NCI-H1105 (cell line): Measurements from ENCODE around the gene DUS1L.

Experiments
- DNase-seq: peaks from one replicate; lab custom pipeline; 2025; lab: John Stamatoyannopoulos, UW

Gene DUS1L

DNA sequence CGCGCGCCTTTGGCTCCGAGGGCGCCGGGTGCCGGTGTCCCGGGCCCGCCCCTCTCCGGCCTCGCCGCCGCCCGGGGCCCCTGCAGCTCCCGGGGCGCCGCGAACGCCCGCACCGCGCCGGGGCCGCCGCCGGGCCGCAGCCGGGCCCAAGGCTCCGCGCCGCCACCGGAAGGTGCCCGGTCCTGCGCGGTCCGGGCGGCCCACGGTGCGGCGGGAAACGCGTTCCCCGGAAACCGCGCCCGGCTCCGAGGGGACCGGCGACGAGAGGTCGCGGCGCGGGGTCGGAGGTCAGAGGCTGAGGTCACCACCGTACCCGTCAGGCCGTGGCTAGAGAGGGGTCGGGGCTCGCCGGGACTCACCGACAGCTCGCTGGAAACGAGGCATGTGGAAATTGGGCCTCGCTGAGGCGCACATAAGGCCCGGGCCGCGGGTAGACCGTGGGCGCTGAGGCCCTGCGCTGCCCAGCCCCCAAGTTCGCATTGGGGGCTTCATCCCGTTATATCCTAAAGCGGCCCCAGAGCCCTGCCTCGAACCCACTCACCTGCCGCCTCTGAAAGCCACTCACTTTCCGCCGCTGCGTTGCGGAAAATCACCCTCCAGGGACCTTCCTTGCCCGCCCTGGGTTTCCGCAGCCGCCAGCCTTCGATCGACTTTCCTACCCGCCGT, at the start of gene DUS1L:
Gene DUS1L, minus strand, starts transcription at position 167 of the 666 bp plus-strand sequence. CDS start 745 bp downstream, outside the sequence.
- DNase-seq = no peak

DNA sequence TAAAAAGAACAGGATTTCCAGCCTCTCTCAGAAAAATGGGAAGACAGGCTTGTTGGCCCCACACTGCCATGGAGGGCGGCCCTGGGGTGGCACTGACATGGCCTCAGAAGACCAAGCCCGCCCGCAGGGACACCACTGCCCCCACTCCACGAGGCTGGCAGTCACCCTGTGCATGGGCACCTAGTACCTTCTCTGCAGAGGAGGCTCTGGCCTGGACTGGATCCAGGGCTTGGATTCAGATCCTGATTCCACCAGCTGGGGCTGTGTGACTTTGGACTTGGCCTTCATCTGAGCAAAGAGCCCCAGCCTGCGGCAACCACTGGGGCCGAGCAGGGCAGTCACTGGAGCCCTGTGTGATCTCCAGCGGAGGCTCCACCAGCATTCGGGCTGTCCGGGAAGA, 49.3 kb upstream of the DUS1L start:
- no peak for DNase-seq

DNA sequence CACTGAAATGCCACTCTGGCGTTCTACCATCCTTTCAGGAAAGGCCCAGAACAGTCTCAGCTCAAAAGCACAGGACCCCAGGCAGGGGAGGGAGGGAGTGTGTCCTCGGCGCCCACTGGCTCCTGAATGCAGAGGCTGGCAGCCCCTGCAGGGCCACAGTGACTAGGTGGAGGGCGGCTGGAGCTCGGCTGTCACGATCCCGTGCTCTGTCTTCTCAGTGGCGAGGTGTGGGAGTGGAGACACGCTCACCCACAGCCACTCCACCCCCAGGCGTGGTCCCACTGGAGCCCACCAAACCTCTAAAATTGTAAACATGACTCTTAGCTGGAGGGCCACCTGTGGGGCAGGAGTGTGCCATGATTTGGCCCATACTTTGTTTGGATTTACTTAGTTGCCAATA, 48.8 kb upstream of the DUS1L start:
- no peak for DNase-seq

DNA sequence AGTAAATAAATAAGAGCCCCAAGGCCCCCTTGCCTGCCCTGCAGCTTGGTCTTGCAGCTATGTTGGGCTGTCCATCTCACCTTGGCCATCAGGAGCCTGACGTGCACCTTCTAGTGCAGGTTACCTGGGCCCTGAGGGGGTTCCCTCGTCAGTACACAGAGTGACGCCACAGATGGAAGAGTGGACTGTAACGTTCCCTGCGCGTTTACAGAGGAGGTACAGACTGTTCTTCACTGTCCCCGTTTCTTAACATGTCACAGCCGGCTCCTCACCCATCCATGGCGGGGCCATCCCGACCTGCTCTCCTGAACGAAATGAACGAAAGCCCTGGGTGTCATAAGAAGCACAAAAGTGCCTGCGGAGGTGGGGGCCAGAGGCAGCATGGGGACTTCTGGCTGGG, 48.3 kb upstream of the DUS1L start:
- no peak for DNase-seq

DNA sequence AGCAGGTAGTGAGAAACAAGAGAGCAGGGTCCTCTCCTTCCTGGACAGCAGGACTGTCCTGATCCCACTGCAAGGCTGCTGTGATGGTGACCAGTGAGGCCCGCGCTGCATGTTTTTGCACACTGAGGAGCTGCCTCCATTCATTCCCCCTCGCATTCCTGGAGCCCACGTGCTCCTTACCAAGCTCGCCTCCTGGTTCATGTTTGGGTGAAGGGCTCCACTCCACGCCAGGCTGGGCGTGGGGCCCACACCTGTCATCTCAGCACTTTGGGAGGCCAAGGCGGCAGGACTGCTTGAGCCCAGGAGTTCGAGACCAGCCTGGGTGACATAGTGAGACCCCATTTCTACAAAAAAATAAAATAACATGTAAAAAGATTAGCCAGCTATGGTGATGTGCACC, 47.8 kb upstream of the DUS1L start:
- DNase-seq = no peak

DNA sequence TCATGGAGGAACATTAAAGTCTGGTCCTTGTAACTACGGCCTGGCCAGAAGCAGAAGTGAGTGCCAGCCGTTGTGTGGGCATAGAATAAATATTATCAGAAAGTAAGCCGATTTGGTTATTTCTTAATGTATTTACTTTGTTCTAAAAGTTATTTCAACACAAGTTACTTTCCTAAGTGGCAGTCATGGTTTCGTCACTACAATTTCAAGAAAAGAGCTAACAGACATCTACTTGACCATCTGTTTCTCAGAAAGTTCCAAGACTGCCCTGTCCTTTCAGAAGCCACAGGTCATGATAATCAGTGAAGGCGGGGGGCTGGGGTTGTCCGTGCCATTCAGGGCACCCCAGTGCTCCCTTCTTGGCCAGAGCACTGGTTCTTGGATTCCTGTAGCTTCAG, 47.3 kb upstream of the DUS1L start:
- DNase-seq = no peak

DNA sequence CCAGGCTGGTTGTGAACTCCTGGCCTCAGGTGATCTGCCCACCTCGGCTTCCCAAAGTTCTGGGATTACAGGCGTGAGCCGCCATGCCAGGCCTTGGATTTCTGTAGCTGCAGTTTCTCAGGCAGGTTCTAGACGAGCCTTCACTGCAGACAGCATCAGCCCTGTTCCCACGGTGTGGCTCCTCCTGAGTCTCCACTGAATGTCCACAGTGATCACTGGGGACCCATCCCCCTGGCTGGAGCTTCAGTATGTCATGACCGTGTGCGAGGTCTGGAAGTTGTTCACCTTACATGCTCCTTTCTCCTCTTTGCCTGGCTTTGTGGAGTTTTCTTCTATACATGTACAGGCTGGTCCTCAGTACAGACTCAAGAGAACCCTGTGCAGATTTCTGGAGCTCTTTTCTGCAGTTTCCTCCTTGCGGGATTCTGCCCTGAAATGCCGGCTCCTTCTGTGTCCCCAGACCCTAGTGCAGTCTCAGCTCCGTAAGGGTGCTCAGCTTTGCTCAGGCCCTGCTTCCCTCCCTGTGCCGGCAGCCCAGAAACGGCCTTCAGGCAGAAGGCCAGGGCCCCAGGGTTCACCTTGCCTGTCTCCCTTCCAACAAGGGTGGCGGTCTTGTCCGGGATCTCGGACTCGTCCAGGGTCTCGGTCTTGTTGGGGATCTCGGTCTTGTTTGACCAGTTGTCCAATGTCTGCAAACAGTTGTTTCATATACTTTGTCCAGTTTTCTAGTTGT, 46.7 kb upstream of the DUS1L start:
- DNase-seq = no peak

DNA sequence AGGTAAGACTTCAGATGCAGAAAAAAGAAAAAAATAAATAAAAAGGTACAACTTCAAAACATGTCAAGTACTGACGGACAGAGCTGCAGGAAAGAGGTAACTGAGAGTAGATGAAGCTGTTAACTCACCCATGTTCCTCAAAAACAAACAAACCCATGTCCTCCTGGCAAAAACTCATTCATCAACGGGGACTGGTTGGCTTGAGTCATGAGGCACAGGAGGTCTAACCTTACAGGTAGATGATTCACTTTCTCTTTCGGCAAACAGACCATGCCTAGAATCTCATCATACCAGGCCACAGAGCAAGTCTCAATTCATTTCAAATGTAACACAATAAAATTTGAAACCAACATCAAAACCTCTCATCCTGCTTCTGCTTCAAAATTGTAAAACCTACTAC, 44.7 kb upstream of the DUS1L start:
- no peak for DNase-seq

DNA sequence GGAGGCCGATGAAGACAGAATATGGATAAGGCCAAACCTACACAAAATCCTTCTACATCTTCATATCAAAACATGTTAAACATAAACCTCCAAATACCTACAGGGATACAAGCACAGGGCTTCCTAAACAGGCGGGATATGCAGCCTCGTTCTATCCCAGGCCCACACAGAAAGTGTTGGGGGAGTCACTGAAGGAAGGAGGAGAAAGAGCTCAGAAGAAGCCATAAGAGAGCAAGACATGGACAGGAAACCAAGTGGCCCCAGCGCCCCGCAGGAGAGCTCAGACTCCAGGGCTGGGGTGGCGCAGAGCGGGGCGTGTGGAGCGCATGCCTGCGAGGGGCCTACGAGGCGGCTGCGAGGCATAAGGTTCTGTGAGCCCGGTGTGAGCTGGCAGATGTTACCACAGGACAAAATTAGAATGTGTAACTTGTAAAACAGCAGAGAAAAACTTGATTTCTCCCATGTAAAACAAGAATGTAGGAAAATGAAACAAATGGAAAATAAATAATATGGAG, 43.4 kb upstream of the DUS1L start:
- no peak for DNase-seq

DNA sequence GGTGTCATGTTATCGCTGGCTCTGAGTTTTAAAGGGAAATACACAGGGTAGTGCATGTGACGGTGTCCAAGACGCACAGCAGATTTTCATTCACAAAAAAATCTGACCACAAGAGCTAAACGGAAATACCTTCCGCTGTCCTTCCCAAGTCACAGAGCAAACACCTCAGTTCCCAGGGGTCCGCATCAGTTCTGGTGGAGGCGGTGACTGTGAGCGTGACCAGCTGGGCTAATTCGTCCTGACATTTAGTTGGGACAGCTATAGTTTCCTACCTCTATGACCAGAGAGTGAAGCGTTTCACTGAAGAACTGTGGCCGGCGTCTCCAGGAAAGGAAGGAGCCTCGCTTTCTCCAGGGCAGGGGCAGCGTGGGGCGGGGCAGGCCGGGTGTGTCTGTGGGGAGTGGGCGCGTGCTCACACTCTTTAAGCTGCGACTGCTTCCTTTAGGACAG, 42.9 kb upstream of the DUS1L start:
- no peak for DNase-seq

DNA sequence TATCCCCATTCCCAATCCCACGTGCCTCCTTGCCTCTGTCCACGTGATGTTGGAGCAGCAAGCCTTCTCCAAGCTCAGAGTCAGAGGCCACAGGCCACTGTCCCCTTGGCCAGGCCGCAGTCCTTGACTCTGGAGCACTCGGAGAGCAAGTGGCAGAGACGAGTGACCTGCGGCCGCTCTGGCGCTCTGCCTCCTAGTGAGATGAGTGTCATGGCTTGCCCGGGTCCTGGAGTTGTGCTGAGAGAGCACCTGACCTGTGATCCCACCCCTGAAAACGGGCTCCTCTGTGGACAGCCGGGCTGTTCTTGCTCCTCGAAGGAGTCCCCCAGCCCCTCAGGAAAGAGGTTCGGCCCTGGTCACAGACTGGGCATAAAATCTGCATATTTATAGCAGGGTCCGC, 42.4 kb upstream of the DUS1L start:
- no peak for DNase-seq

DNA sequence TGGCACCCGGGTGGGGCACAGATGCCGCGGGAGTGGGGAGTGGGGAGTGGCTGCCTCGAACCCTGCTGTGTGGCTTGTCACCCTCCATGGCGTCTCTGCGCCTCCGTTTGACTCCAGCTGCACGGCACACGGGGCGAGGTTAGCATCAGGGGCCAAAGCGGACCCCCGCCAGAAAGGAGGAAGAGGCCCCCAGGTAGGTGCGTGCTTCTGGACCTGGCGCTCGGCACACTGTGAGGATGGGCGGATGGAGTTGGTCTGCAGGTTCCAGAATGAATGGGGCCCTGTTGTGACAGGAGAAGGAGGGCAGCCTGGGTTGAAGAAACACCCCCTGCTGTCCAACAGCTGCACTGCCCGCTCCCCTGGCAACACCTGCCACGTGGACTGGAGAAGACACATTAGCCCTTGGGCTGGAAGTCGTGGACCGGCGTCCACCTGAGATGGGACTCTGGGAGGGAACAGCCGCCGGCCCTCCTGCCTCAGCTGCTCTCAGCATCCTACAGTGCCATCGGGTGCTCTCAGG, 41.8 kb upstream of the DUS1L start:
- no peak for DNase-seq

DNA sequence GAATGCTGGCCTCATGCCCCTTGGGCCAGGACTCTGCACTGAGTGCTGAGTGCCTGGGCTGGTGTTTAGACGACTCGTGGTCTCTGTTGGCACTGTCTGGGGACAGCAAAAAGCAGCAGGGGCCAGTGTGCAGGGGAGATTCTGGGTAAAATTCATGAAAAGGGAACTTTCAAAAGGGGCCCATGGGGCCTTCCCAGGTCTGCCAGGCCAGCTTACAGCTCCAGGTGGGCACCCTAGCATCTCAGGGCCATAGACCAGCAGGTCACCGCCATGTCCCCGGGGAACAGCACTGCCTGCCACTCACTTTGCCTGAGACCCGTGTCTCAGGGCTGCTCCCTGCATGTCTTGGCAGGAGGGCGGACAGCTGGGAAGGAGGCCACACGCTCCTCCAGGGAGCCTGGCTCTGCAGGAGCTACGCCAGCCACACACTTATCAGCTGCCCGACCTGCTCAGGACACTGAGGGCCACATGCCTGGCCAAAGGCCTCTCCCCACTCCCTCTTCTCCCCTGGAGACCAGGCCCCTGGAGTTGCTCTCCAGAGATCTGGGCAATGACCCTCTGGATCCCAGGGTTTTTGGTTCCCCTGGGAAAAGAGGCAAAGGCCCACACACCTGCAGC, 41.2 kb upstream of the DUS1L start:
- no peak for DNase-seq

DNA sequence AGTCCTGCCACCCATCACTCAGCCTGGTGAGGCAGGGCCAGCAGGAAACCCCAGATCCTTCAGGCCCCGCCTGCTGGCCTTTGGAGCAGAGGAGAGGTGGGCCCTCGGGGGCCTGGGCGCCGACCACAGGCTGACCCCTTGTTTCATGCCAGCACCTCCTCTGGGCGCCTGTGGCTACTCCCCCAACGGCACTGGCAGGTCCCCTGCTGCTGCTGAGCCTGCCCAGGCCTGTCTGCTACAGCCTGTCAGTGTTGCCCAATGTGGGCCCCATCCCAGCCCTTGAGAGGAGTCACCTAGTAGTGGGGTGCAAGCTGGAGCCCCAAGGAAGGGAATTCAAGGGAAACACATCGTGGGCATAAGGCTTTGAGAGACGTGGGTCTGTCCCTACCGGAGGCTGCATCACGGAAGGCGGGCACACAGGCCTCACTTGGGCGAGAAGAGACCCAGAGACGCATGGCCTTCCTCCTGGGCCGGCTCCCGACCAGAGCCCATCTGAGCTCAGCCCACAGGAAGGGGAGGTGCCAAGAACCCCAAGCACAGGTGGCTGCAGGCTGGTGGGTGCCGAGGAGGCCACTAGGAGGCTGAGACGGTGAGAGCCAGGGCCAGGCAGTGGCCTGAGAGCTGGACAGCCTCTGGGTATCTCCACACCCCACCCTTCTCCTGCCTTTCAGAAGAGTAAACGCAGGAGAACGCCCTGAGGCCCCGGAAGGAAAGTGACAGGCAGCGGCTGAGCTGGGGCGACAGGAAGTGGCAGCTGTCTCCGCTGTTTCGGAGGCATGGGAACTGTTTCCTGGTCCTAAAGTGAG, 40.5 kb upstream of the DUS1L start:
- no peak for DNase-seq

DNA sequence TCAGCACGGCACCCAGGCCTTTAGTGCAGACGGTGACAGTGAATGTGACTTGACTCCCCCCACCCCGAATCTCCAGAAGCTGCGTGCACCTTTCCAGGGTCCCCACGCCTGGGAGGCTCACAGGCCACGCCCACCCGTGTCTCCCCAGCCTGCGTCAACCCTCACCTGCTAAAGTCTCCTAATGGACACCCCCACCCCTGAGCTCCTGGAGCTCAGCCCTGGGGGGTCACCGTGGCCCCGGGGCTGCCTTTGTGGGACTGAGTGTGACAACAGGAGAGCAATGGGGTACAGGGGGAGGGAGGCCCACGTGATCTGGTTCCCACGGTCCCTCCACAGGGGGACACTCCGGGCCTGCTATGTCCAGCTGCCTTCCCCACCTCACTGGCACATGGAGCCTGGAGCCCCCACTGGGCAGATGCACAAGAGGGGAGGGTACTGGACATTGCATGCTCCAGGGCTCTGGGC, 39.8 kb upstream of the DUS1L start:
- DNase-seq = no peak

DNA sequence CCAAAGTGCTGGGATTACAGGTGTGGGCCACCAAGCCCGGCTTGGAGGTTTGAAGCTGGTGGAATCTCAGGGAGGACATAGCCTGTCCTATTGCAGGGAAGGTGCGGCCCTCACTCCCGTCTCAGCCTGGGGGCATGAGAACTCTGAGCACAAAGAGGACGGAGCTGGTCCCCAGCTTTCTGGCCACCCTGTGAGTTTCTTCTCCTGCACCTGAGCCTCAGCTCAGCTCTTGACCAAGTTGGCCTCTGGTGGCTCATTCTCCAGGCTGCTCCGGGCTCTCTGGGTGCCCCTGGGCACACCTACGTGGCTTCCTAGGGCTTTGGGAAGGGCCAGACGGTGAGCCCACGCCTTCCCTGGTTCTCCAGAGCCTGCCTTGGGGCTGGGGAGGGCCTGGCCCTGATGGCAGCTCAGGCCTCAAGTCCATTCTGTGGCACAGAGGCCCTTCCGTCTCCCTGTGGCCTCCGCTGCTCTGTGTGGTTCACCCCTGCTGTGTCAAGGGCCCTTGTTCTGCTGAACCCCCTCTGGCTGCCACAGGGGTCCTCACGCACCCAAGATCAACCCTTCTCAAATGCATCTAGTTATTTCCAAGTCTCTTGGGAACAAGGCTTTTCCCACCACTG, 39.3 kb upstream of the DUS1L start:
- DNase-seq = no peak

DNA sequence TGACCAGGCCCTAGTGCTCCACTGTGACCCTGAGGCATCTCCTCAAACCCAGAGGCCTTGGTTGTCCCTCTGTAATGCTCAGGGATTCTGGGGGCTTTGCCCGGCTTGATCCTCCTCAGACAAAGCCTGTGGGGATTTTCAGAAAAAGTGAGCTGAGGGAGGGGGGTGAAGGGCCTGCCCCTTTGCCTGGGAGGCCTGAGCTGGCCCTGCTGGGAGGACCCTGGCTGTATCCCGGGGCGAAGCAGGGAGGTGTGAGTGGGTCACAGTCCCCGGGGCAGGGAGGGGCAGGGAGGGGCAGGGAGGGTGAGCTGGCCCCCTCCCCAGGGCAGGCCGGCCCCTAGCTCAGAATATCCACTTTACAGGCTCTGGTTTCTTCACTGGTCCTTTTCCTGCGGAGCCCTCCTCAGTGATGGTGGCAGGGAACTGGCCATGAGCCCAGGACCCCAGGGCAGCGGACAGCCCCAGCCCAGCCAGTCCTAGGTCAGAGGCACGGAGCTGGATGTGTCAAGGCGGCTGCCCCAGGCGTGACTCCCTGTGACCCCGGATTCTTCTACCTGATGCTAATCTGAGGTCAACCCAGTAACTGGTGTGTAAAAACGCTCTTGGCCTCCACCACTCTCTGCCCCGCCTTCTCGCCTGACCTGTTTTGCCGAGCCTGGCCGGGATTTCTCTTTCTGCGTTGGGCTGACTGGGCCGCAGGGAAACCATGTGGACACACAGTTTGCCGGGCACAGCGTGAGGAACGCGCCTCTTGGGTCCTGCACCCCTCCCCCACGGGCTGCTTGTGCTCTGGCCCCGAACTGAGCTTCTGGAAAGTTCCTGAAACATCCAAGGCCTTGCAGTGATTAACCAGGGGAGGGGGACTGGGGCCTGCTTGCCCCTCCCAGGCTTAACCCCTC, 38.2 kb upstream of the DUS1L start:
- DNase-seq = no peak

DNA sequence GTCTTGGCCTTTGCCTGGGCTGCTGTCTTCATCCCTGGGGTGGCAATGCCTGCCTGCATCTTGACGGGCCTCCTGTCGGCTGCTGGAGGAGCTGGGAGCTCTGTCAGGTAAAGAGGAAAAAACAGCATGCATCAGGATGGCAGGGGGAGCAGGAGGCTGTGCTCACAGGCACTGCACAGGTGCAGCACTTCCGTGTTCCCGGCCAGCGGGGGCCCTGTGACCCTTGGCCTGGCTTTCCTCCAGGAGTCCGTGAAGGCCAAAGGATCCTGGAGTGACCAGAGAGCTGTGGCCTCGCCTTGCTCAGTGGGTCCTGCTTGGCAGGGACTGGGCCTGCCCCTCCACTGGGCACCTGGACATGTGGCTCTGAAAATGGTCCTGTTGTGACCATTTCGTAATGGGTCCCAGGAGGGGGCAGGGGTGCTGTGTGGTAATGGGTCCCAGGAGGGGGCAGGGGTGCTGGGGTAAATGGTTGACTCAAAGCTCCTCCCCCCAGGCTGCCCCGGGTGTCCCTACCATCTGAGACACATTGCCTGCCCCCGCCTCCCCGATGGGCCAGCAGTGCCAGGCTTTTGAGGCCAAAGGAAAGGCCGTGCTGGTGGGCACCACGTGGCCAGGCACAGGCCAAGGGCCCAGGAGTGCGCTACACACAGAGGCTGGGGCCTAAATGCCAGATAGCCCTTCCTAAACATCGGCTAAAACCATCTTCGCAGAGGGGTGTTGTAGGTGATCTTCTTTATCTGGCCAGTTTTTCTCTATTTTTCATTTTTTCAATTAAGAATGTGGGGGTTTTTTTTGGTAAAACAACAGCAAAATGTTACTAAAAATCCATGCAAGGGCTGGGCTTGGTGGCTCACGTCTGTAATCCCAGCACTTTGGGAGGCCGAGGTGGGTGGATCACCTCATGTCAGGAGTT, 36.4 kb upstream of the DUS1L start:
- no peak for DNase-seq

DNA sequence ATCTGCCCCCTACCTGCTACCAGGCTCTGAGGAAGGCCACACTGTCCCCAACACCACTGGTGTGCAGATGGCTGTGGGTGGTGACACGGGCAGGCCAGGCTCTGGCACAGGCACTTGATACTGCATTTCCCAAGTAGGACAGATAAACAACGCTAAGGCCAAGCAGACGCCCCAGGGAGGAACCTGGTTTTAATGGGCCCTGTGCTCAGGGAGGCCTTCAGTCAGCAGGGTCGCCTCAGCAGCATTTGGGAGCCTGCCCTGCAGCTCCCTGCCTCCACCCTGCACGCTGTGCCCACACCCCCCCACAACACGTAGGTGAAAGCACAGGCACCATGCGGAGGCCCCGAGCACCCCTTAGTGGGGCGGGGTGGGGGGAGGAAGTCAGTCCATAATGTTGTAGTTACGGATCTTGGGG, 35.7 kb upstream of the DUS1L start:
- DNase-seq = no peak
